ENCODE data around the gene GANAB. TPM values are rescaled to one million over a fixed set of nuclear protein-coding genes. Genes with fewer than 3 reads are reported as not detected.
A peak's percentile ranks its signal among the peaks of the same experiment; 100 is the strongest.

GANAB gene
- total and polyA plus RNA-seq, 8 donors = 88.1 to 210 (median 141) TPM

DNA sequence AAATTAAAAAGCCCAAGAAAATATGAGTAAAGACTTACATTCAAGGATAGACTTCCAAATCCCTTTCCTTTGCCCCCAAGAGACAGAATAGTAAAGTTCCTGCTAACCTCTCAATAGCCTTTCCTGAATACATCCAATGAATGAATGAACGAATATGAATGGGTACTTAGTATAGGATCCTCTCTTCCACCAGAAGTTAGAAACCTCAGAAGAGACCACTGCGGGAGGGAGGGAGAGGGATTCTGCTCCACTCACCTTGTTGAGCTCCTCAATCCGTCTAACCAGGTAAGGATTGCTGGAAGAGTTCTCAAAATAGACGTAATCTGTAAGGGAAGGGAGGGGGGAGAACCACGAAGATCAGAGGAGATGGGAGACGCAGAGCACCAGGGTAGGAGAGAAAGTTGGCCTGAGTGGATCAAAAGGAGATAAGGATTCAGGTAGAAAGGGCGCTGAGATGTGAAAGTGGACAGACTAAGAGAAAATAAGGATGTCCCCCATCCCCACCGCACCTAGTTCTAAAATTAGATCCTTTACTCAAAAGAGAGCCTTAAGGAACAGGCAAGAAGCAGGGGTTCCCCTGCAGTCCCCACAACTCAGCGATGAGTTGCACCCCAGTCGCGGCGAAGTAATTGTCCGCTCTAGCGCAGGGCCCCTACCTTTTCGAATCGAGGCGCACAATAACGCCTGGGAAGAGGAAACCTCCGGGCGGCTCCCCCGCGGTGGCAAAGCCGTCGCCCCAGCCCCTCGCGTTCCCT lies 45.9 kb downstream of the GANAB start:
- no peak for DNase-seq
- no peaks in the 10 kb centered on the region for H3K9me3 ChIP-seq
- ATAC-seq = no peak
- peaks cover 0 to 28% (median 23%) of the 10 kb centered on the region in 3 donors for H3K36me3 ChIP-seq
- intact Hi-C loops (cut with DNase I) = no loop called here
- peaks cover 0 to 14% (median 11%) of the 10 kb centered on the region in 3 donors for H3K4me1 ChIP-seq
- H3K27me3 ChIP-seq = no peaks in the 10 kb centered on the region
- H3K27ac ChIP-seq = peak overlapping the region; percentile 74 to 94 (median 88)
- H3K4me3 ChIP-seq = peak overlapping the region; percentile 84 to 96 (median 90)
- TF ChIP-seq, protein P1, sequence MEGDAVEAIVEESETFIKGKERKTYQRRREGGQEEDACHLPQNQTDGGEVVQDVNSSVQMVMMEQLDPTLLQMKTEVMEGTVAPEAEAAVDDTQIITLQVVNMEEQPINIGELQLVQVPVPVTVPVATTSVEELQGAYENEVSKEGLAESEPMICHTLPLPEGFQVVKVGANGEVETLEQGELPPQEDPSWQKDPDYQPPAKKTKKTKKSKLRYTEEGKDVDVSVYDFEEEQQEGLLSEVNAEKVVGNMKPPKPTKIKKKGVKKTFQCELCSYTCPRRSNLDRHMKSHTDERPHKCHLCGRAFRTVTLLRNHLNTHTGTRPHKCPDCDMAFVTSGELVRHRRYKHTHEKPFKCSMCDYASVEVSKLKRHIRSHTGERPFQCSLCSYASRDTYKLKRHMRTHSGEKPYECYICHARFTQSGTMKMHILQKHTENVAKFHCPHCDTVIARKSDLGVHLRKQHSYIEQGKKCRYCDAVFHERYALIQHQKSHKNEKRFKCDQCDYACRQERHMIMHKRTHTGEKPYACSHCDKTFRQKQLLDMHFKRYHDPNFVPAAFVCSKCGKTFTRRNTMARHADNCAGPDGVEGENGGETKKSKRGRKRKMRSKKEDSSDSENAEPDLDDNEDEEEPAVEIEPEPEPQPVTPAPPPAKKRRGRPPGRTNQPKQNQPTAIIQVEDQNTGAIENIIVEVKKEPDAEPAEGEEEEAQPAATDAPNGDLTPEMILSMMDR (IDR thresholded peaks at IDR 0.05) = no peak
- whole genome bisulfite sequencing, 2 donors = 3 to 4% methylated on average over 24 to 26 of the region's 26 CpGs
- FAIRE-seq = no peak

DNA sequence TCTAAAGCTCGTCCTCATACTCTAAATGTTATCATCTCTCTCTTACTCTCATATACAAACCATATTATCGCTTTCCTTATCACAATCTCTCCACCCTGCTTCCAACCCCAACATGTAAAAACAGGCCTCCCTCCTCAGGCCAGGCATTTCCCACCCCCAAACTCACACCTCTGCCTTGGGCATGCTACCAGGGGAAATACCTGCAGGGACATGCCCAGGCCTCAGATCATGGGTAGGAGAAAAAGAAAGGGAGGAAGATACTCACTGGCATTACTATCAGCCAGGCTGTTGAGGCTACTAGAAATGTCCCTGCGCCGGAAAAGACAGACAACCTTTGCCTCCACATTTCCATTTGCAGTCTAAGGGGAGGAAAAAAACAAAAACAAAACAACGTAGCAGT lies 46.5 kb downstream of the GANAB start:
- Histone ChIP-seq H3K4me1 (peaks cover 0 to 14% (median 11%) of the 10 kb centered on the region in 3 donors), H3K4me3 (peak overlapping the region in 2 of 4 donors; percentile 84 to 96), H3K9me3 (no peaks in the 10 kb centered on the region), H3K36me3 (peaks cover 0 to 30% (median 29%) of the 10 kb centered on the region in 3 donors), H3K27me3 (no peaks in the 10 kb centered on the region), H3K27ac (peak overlapping the region in 1 of 4 donors; percentile 1)
- FAIRE-seq (no peak), DNase-seq (no peak), ATAC-seq (no peak)
- intact Hi-C loops (cut with DNase I) = no loop called here
- TF ChIP-seq, protein P1 (IDR thresholded peaks at IDR 0.05) = no peak
- 63 to 67% methylated on average over 5 of the region's 5 CpGs for WGBS, 2 donors

DNA sequence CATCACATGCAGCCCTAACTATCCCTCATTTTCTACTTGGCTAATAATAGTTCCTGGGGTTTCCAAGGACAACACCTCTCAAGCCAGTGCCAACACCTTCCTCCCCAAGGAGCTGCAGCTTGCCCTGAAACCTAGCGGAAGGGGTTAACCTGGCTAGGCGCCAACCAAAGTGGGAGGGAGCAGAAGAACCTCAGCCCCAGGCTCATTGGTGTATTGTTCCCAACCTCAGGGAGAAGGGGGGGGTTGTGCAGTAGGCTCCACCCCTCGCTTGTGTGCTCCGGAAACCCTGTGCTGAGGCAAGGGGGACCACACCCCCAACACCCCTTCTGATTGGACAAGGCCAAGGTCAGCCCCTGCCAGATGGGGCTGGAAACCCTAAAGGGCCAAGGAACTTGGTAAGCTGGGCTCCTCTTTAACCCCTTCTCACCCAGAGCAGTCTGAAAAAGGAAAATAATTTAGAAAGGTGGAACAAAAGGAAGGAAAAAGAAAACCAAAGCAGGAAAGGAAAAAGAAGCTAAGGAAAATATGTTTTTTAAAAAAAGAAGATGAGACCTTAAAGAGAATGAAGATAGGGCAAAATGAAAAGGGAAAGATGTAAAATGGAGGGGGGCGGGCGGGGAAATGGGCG lies 47.2 kb downstream of the GANAB start:
- H3K4me1 ChIP-seq = peaks cover 0 to 14% (median 11%) of the 10 kb centered on the region in 3 donors

DNA sequence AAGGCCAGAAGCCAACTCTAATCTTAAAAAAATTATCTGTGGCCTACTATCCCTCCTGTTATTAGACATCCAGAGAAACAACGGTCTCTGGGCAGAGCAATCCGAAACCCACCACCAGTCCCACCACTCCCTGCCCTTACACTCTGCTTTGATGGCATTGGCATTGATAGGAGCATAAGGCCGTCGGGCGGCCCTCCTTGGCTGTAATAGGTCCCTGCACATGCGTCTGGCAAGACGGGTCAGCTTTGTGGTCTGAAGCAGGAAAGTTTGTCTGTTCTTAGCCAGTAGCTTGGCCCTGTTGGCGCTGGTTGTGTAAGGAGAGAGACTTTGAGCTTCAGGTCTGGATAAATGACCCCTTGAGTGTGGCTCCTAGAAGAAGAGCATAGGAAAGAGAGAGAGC lies 51.3 kb downstream of the GANAB start:
- Histone ChIP-seq H3K36me3 (peaks cover 0 to 44% (median 32%) of the 10 kb centered on the region in 3 donors), H3K27ac (no peak overlapping the region), H3K4me3 (no peak overlapping the region), H3K27me3 (no peaks in the 10 kb centered on the region), H3K4me1 (peaks cover 5 to 26% (median 20%) of the 10 kb centered on the region in 3 donors), H3K9me3 (no peaks in the 10 kb centered on the region)
- intact Hi-C loops (cut with DNase I) = no loop called here
- TF ChIP-seq, protein P1 (IDR thresholded peaks at IDR 0.05) = no peak
- no peak for ATAC-seq
- WGBS, 2 donors = 87 to 90% methylated on average over 8 of the region's 8 CpGs
- FAIRE-seq = no peak
- DNase-seq = no peak

More for the DNA sequence above, 47.2 kb downstream of the GANAB start:
- TF ChIP-seq, protein P1 (IDR thresholded peaks at IDR 0.05) = no peak
- DNase-seq = peak; percentile 72 to 87 (median 82)
- H3K27me3 ChIP-seq = no peaks in the 10 kb centered on the region
- H3K36me3 ChIP-seq = peaks cover 0 to 37% (median 32%) of the 10 kb centered on the region in 3 donors
- H3K9me3 ChIP-seq = no peaks in the 10 kb centered on the region
- peak overlapping the region in 1 of 4 donors; percentile 1 for H3K27ac ChIP-seq
- WGBS, 2 donors = 53 to 56% methylated on average over 7 of the region's 7 CpGs
- H3K4me3 ChIP-seq = peak overlapping the region in 1 of 4 donors; percentile 96
- FAIRE-seq = no peak
- peak in 3 of 4 donors; percentile 29 to 34 (median 33) for ATAC-seq
- intact Hi-C loops (cut with DNase I) = no loop called here

Measured in pancreas (tissue), 10 donors.